Peyer's patch (tissue), 4 donors: ENCODE data around the gene BUD23.

ENCODE experiments used
- POLR2A ChIP-seq, 2 donors: fragments of 450-650 bp; IDR thresholded peaks; one replicate each; pipeline ENCODE4 v1.5.1; 2017; ENCODE audit warnings: antibody characterized with exemption in 2 of 2, mild to moderate bottlenecking in 2 of 2, moderate library complexity in 2 of 2
- TF ChIP-seq, protein P1 (sequence below), 6 experiments: fragments of 450-650 bp in 4 of 6; fragments of 200-600 bp in 2 of 6; sonication (generic) in 1 of 6; IDR thresholded peaks; one replicate each; pipeline ENCODE4 v1.5.1; 2017 to 2019; ENCODE audit warnings: antibody characterized with exemption in 6 of 6, mild to moderate bottlenecking in 3 of 6, moderate library complexity in 1 of 6

GRCh38 chr7:73740212-73740611 lies 56.8 kb downstream of the BUD23 start:
- TF ChIP-seq, protein P1, sequence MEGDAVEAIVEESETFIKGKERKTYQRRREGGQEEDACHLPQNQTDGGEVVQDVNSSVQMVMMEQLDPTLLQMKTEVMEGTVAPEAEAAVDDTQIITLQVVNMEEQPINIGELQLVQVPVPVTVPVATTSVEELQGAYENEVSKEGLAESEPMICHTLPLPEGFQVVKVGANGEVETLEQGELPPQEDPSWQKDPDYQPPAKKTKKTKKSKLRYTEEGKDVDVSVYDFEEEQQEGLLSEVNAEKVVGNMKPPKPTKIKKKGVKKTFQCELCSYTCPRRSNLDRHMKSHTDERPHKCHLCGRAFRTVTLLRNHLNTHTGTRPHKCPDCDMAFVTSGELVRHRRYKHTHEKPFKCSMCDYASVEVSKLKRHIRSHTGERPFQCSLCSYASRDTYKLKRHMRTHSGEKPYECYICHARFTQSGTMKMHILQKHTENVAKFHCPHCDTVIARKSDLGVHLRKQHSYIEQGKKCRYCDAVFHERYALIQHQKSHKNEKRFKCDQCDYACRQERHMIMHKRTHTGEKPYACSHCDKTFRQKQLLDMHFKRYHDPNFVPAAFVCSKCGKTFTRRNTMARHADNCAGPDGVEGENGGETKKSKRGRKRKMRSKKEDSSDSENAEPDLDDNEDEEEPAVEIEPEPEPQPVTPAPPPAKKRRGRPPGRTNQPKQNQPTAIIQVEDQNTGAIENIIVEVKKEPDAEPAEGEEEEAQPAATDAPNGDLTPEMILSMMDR (IDR thresholded peaks at IDR 0.05): no peak
- TF ChIP-seq POLR2A (IDR thresholded peaks at IDR 0.05): no peak
